HG02588 (cell line): ENCODE measurements around the gene CEACAM20.
"Not testable (repeated sequence)": the region's sequence is repeated elsewhere in the genome, so short reads cannot be mapped to it uniquely, and the experiment has no call there.

ENCODE experiments used
- ATAC-seq: cut with Tn5 transposase; IDR thresholded peaks from one replicate; pipeline ENCODE4 v1.9.1; 2021; ENCODE audit warnings: mild to moderate bottlenecking, moderate library complexity; ENCODE audit not compliant: unreplicated experiment

Gene CEACAM20

DNA sequence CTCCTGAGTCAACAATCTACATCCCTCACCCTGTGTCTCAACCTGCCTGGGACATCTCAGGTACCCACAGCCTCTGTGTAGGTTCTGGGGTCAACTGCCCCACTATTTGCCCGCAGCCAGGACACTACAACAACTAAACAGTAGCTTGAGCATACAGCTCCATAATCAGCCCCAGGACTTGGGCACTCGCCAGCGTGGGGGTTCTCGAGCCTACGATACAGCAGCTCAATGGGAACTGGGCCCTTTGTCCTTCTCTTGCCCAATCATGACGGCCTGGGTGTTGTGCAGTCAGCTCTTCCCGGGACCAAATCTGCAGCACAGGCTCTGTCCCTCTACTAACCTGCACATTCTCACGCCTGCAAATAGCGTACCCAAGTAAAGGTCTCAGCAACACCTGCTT lies 30.5 kb downstream of the CEACAM20 start:
- ATAC-seq: no peak

DNA sequence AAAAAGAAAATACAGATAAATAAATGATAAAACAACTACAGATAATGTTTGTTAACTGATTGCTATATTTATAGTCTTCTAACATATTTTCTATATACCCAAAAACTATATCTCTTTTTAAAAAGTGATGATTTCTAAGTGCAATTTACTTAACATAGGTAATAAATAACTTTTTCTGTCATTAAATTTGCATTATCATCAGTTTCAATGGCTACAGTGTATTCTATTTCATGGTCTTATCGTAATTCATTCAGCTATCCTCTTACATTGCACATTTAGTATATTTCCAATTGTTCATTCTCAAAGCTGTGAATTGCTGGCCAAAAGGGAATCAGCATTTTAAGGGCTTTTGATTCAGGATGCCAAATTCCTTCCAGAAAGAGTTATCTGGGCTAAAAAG lies 32.8 kb downstream of the CEACAM20 start:
- no peak for ATAC-seq

DNA sequence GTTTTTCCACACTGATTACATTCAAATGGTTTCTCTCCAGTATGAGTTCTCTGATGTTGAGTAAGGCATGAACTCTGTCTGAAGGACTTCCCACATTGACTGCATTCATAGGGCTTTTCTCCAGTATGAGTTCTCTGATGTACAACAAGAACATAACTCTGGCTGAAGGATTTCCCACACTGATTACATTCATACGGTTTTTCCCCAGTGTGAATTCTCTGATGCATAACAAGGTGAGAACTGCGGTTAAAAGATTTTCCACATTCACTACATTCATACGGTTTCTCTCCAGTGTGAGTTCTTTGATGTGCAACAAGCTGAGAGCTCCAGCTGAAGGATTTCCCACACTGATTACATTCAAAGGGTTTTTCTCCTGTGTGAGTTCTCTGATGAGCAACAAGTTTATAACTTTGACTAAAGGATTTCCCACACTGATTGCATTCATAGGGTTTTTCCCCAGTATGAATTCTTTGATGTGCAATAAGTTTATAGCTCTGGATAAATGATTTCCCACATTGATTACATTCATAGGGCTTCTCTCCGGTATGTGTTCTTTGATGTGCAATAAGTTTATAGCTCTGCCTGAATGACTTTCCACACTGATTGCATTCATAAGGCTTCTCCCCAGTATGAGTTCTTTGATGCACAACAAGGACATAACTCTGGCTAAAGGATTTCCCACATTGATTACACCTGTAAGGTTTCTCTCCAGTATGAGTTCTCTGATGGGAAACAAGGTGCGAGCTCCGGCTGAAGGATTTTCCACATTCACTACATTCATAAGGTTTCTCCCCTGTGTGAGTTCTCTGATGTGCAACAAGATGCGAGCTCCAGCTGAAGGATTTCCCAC lies 52.7 kb downstream of the CEACAM20 start:
- ATAC-seq: no peak

DNA sequence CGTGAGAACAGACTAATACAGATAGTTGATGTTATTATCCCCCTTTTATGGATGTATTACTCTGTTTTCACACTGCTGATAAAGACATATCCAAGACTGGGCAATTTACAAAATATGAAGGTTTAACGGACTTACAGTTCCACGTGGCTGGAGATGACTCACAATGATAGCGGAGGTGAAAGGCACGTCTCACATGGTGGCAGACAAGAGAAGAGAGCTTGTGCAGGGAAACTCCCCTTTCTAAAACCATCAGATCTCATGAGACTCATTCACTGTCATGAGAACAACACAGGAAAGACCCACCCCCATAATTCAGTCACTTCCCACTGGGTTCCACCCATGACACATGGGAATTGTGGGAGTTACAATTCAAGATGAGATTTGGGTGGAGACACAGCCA lies 60.7 kb downstream of the CEACAM20 start:
- ATAC-seq: not testable (repeated sequence)

DNA sequence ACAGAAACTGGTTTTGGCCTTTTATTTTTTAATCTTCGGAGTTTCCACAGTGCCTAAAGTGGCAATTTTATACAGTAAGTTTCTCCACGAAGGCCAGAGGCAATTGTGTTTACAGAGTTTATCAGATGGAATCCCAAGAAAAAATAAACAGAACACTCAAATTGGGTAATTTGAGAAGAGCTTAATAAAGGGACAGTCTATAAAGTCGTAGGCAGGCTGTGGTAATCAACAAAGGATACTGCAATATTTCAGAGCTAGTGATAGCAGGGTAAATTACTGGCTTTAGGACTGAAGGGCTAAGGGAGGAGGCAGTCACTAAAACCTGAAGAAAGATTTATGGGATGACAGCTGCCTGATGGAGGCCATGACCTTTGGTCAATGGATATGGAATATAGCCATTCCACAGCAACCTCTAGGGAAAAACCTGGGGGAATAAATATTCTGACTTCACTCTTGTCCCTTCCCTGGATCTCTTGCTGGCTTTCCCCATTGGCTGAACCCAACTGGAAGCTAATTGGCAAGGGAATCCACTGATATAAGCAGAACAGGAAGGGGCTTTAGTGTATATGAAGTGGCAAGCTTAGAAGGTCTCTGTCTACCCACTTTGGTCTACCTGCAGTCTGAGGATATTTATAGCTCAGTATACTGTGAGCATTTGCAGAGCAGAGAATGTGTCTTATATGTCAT lies 66.7 kb downstream of the CEACAM20 start:
- not testable (repeated sequence) for ATAC-seq
